ENCODE data around the gene HSDL1. TPM values are rescaled to one million over a fixed set of nuclear protein-coding genes. Genes with fewer than 3 reads are reported as not detected.

Gene HSDL1
- total RNA-seq, 2 experiments from 2014 or later = 10.4 to 17.2 TPM

GRCh38 chr16:84166796-84167695 is 22.1 kb upstream of the HSDL1 start:
- CTCF ChIA-PET = interaction anchor here (1.3 to 3.3 kb wide), 3 partner anchors 8 to 20 kb away, joined by 4 to 10 read pairs (median 6); partner anchors contain the start of gene TAF1C
- ATAC-seq = peak; percentile 45
- H3K4me1 Mint-ChIP-seq = peaks cover 8% of the 10 kb centered on the region

GRCh38 chr16:84165746-84166145 is 20.8 kb upstream of the HSDL1 start:
- Mint-ChIP-seq H3K4me3 (no peak overlapping the region), H3K27me3 (peaks cover 52% of the 10 kb centered on the region), H3K4me1 (peaks cover 8% of the 10 kb centered on the region), H3K9me3 (ENCODE audit: low read depth) (no peaks in the 10 kb centered on the region), H3K36me3 (no peaks in the 10 kb centered on the region), H3K27ac (no peak overlapping the region)
- DNase-seq (no peak), ATAC-seq (no peak)
- CTCF ChIA-PET = interaction anchor here (1.6 to 3.3 kb wide), 2 partner anchors 10 to 21 kb away, joined by 6 to 10 read pairs; partner anchors contain the start of gene TAF1C

More at GRCh38 chr16:84166796-84167695, 22.1 kb upstream of the HSDL1 start:
- peak; percentile 70 for DNase-seq
- Mint-ChIP-seq H3K4me3 (no peak overlapping the region), H3K27me3 (peaks cover 46% of the 10 kb centered on the region), H3K9me3 (ENCODE audit: low read depth) (no peaks in the 10 kb centered on the region), H3K27ac (no peak overlapping the region), H3K36me3 (no peaks in the 10 kb centered on the region)

DNA sequence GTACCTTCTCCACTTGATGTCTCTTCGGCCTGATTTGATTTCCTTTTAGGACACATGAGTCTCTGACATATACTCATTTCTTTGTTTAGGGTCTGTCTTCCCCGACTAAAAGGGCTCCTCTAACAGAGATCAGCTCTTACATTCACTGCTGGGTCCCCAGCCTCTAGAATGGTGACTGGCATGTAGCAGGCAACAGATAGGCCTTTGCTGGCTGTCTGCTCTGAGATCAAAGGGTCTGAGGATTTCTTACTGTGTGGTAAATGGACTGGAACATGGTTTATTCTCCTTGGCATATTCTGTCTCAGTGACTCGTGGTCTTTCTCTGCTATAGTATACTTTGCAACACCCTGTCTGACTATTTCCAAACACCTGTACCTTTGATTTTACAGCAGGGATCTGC is 16.8 kb upstream of the HSDL1 start:
- Mint-ChIP-seq H3K27me3 (peaks cover 68% of the 10 kb centered on the region), H3K4me1 (peaks cover 7% of the 10 kb centered on the region), H3K4me3 (no peak overlapping the region), H3K36me3 (no peaks in the 10 kb centered on the region), H3K9me3 (ENCODE audit: low read depth) (no peaks in the 10 kb centered on the region), H3K27ac (no peak overlapping the region)
- CTCF ChIA-PET = interaction anchor here (1.3 kb wide), 1 partner anchor 25 kb away, joined by 4 read pairs; the partner anchor contains the start of gene TAF1C
- DNase-seq (no peak), ATAC-seq (no peak)

GRCh38 chr16:84161037-84161436 is 16.1 kb upstream of the HSDL1 start:
- Mint-ChIP-seq H3K4me1 (peaks cover 3% of the 10 kb centered on the region), H3K9me3 (ENCODE audit: low read depth) (no peaks in the 10 kb centered on the region), H3K36me3 (no peaks in the 10 kb centered on the region), H3K27ac (no peak overlapping the region), H3K27me3 (peaks cover 70% of the 10 kb centered on the region), H3K4me3 (no peak overlapping the region)
- CTCF ChIA-PET = interaction anchor here (1.1 to 1.3 kb wide), 3 partner anchors 14 to 76 kb away, joined by 3 to 4 read pairs (median 4); partner anchors contain the start of gene TAF1C
- no peak for ATAC-seq
- no peak for DNase-seq

DNA sequence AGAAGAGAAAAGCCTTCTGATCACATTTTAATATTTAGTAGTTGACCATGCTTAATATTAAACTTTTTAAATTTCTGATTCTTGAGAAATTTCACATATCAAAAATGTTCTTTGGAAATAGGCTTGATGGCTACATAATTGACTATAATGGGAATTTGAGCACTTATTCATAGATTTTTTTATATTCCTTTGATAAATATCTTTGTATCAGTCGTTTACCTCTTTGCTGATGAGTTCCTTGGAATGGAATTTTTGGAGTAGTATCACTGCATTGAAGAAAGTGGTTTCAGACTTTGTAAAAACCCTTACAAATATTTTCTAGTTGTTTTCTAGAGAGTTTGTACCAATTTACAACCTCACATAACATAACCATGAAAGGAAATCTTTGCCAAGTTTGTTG is 14.8 kb upstream of the HSDL1 start:
- DNase-seq (no peak), ATAC-seq (no peak)
- CTCF ChIA-PET = no interaction called here
- H3K36me3 Mint-ChIP-seq = no peaks in the 10 kb centered on the region
- H3K4me3 Mint-ChIP-seq = no peak overlapping the region
- no peaks in the 10 kb centered on the region for H3K9me3 Mint-ChIP-seq (ENCODE audit: low read depth)
- H3K27ac Mint-ChIP-seq = no peak overlapping the region
- no peaks in the 10 kb centered on the region for H3K4me1 Mint-ChIP-seq
- peaks cover 73% of the 10 kb centered on the region for H3K27me3 Mint-ChIP-seq

DNA sequence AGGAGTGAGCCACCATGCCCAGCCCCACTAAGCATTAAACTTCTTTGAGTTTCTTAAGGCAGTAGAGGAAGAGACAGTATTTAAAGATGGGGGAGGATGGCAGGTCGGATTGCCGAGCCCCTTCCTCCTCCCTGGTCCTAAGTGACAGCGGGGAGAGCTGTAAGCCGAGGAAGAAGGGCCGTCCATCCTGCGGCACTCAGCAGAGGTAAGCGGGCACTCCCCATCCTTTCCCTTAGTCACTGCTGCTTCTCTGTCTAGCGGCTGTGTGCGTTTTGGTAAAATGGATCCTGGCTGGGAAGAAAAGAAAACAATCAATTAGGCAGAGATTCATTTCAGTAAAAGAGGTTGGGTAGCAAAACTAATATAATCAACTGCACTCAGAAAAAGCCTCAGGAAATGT is 14.0 kb upstream of the HSDL1 start:
- no peaks in the 10 kb centered on the region for H3K4me1 Mint-ChIP-seq

DNA sequence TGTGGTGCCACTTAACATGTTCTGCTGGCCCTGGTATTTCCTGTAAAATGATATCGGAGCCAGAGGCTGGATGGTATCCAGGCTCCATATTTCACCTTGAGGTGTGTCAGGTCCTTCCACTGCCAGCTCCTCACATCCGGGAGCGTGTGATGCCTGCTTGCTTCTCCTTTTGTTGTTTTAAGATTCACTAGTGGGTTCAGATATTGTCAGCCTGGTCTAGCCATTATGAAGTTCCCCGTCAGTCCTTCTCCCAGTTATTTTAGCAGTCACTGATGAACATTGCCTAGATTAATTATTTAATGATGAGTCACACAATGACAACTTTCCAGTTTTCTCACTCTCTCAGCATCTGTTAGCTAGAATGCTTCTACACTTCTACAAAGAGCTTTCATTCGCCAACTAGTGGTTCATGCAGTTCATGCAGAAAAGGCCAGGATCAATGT is 11.4 kb upstream of the HSDL1 start:
- DNase-seq (no peak), ATAC-seq (no peak)
- Mint-ChIP-seq H3K27ac (no peak overlapping the region), H3K9me3 (ENCODE audit: low read depth) (no peaks in the 10 kb centered on the region), H3K4me3 (no peak overlapping the region), H3K4me1 (no peaks in the 10 kb centered on the region), H3K36me3 (no peaks in the 10 kb centered on the region), H3K27me3 (peaks cover 57% of the 10 kb centered on the region)
- CTCF ChIA-PET = interaction anchor here (0.7 to 1.4 kb wide), 4 partner anchors 11 to 77 kb away, joined by 3 to 4 read pairs (median 3); partner anchors contain the start of gene TAF1C

More for the DNA sequence above, 14.0 kb upstream of the HSDL1 start:
- Mint-ChIP-seq H3K9me3 (ENCODE audit: low read depth) (no peaks in the 10 kb centered on the region), H3K4me3 (no peak overlapping the region), H3K27me3 (peaks cover 70% of the 10 kb centered on the region), H3K36me3 (no peaks in the 10 kb centered on the region), H3K27ac (no peak overlapping the region)
- CTCF ChIA-PET = no interaction called here
- no peak for DNase-seq
- ATAC-seq = no peak

GRCh38 chr16:84155771-84156170 is 10.8 kb upstream of the HSDL1 start:
- Mint-ChIP-seq H3K4me1 (no peaks in the 10 kb centered on the region), H3K4me3 (no peak overlapping the region), H3K27ac (no peak overlapping the region), H3K27me3 (peaks cover 63% of the 10 kb centered on the region), H3K36me3 (no peaks in the 10 kb centered on the region), H3K9me3 (ENCODE audit: low read depth) (no peaks in the 10 kb centered on the region)
- no peak for ATAC-seq
- CTCF ChIA-PET = interaction anchor here (0.9 to 1.4 kb wide), 2 partner anchors 11 to 31 kb away, joined by 3 to 4 read pairs; partner anchors contain the start of gene TAF1C
- DNase-seq = no peak

DNA sequence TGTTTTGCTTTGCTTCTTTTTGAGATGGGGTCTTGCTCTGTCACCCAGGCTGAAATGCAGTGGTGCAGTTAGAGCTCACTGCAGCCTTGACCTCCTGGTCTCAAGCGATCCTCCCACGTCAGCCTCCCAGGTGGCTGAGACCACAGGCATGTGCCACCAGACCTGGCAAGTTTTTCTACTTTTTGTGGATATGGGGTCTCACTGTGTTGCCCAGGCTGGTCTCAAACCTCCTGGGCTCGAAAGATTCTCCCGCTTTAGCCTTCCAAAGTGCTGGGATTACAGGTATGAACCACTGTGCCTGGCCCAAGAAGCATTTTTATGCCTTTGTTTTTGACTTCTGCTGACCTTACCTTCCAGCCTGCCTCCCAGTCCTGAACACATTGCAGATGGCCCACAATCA is 10.2 kb upstream of the HSDL1 start:
- no peak overlapping the region for H3K4me3 Mint-ChIP-seq
- H3K9me3 Mint-ChIP-seq (ENCODE audit: low read depth) = no peaks in the 10 kb centered on the region
- CTCF ChIA-PET = interaction anchor here (0.9 to 1.4 kb wide), 2 partner anchors 12 to 32 kb away, joined by 3 to 4 read pairs; partner anchors contain the start of gene TAF1C
- peaks cover 65% of the 10 kb centered on the region for H3K27me3 Mint-ChIP-seq
- DNase-seq = no peak
- ATAC-seq = no peak
- no peak overlapping the region for H3K27ac Mint-ChIP-seq
- H3K36me3 Mint-ChIP-seq = no peaks in the 10 kb centered on the region
- no peaks in the 10 kb centered on the region for H3K4me1 Mint-ChIP-seq

DNA sequence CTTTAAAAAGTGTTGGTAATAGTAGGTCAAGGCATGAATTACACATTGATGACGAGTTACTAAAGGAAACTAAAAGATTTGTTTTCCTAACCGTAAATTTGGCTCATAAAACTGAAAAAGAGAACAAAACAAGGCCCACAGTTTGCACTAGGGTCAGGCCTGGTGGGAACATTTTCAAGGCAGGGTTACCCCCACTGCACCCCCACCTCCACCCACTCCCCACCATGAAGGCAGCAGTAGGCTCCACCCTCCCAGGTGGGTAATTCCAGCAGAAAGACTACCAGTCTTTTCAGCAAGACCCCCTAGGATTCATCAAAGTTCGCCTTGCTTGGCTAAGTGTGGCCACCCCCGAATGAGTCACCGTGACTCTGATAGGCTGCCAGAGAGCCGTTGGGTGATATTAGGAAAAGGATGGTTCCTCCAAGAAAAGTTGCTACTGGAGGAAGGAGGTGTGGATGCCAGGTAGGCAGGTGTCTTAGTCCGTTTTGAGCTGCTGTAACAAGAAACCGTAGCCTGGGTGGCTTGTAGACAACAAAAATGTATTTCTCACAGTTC is 8.8 kb upstream of the HSDL1 start:
- H3K4me1 Mint-ChIP-seq = no peaks in the 10 kb centered on the region
- ATAC-seq = no peak
- CTCF ChIA-PET = interaction anchor here (1.1 kb wide), 1 partner anchor 37 kb away, joined by 3 read pairs; the partner anchor contains the start of gene MBTPS1
- H3K9me3 Mint-ChIP-seq (ENCODE audit: low read depth) = no peaks in the 10 kb centered on the region
- no peaks in the 10 kb centered on the region for H3K36me3 Mint-ChIP-seq
- no peak overlapping the region for H3K27ac Mint-ChIP-seq
- DNase-seq = no peak
- no peak overlapping the region for H3K4me3 Mint-ChIP-seq
- H3K27me3 Mint-ChIP-seq = peaks cover 56% of the 10 kb centered on the region

GRCh38 chr16:84150926-84151325 is 5.9 kb upstream of the HSDL1 start:
- DNase-seq (no peak), ATAC-seq (no peak)
- Mint-ChIP-seq H3K27me3 (peaks cover 42% of the 10 kb centered on the region), H3K9me3 (ENCODE audit: low read depth) (no peaks in the 10 kb centered on the region), H3K4me1 (no peaks in the 10 kb centered on the region), H3K36me3 (no peaks in the 10 kb centered on the region), H3K27ac (no peak overlapping the region), H3K4me3 (no peak overlapping the region)
- CTCF ChIA-PET = interaction anchor here (1.1 to 1.6 kb wide), 3 partner anchors 24 to 66 kb away, joined by 3 to 4 read pairs (median 3); partner anchors contain the start of gene TAF1C

- Mint-ChIP-seq H3K4me1 (peaks cover 19% of the 10 kb centered on the region), H3K4me3 (peak overlapping the region; percentile 90), H3K27ac (peak overlapping the region; percentile 86), H3K9me3 (ENCODE audit: low read depth) (no peaks in the 10 kb centered on the region), H3K36me3 (peaks cover 3% of the 10 kb centered on the region), H3K27me3 (peaks cover 9% of the 10 kb centered on the region)
- DNase-seq (peak; percentile 70), ATAC-seq (peak; percentile 64)
- CTCF ChIA-PET = interaction anchor here (0.7 to 3.1 kb wide), 7 partner anchors 12 to 60 kb away, joined by 3 to 13 read pairs (median 5); partner anchors contain the start of genes MBTPS1 and TAF1C
These were observed 643 bp downstream of the HSDL1 start for GRCh38 chr16:84144209-84144858.

DNA sequence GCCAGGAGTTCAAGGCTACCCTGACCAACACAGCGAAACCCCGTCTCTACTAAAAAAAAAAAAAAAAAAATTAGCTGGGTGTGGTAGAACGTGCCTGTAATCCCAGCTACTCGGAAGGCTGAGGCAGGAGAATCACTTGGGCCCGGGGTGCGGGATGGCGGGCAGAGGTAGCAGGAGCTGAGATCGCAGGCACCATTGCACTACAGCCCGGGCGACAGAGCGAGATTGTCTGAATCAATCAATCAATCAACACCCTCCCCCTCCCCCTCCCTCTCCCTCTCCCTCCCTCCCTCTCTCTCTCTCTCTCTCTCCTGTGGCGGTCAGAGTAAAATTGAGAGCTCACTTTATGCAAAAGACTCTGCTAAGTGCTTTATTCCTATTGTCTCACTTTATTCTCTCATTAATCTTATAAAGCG is 1.2 kb downstream of the HSDL1 start:
- peaks cover 9% of the 10 kb centered on the region for H3K27me3 Mint-ChIP-seq
- peak overlapping the region; percentile 90 for H3K4me3 Mint-ChIP-seq
- peak overlapping the region; percentile 86 for H3K27ac Mint-ChIP-seq
- H3K9me3 Mint-ChIP-seq (ENCODE audit: low read depth) = no peaks in the 10 kb centered on the region
- CTCF ChIA-PET = interaction anchor here (1.7 to 3.1 kb wide), 2 partner anchors 43 to 59 kb away, joined by 5 to 13 read pairs; partner anchors contain the start of gene TAF1C
- H3K4me1 Mint-ChIP-seq = peaks cover 25% of the 10 kb centered on the region
- no peak for DNase-seq
- no peak for ATAC-seq
- peaks cover 4% of the 10 kb centered on the region for H3K36me3 Mint-ChIP-seq

All from activated CD8-positive, alpha-beta memory T cell treated with anti-CD3 and anti-CD28 coated beads, Interleukin-2, amount 10 ng/mL, durations not matched to agents 7 days and 5 days (primary cell).